ENCODE data around the gene GADD45A.
"Not testable (repeated sequence)": the region's sequence is repeated elsewhere in the genome, so short reads cannot be mapped to it uniquely, and the experiment has no call there.

- TF ChIP-seq ZKSCAN1 (IDR thresholded peaks at IDR 0.05; ENCODE audit: low read depth, low read length); ZNF764 (CRISPR knock-in tag; IDR thresholded peaks at IDR 0.05; ENCODE audit: low read depth); MXI1 (IDR thresholded peaks at IDR 0.05; ENCODE audit: low read depth, low read length); ZBTB40 (IDR thresholded peaks at IDR 0.05); ZBTB40 (CRISPR knock-in tag; IDR thresholded peaks at IDR 0.05): not testable (repeated sequence)
Measured at GRCh38 chr1:67657152-67657551, 27.8 kb upstream of the GADD45A start.
